Smooth muscle cell of the coronary artery (primary cell): ENCODE measurements around the gene LMF1. TPM values are rescaled to one million over a fixed set of nuclear protein-coding genes. Genes with fewer than 3 reads are reported as not detected.

Experiments used
- total RNA-seq: library from RNA; depleted of rRNA; stranded (reverse); fragments of >200 nt; gene quantifications from 2 replicates; pipeline ENCODE4 v1.2.3, GENCODE V29; 2014; ENCODE audit warnings: low replicate concordance

The LMF1 gene
- total RNA-seq: 10.8 and 15.2 TPM in 2 replicates

GRCh38 chr16:970766-971581, at the start of gene LMF1:
Gene LMF1 (minus strand): TSS chr16:970984. CDS start chr16:970980, 4 bp downstream.

DNA sequence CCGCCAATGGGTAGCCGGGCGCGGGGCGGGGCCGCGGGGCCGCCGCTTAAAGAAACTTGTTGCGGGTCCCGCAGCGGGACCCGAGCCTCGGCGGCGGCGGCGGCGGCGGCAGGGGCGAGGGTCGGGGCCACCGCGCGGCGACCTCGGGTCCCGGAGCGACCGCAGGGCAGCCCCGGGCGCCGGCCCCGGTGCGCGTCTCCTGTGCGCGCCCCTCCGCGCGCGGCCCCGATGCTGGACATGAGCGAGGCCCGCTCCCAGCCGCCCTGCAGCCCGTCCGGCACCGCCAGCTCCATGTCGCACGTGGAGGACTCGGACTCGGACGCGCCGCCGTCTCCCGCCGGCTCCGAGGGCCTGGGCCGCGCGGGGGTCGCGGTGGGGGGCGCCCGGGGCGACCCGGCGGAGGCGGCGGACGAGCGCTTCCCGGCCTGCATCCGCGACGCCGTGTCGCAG, 10.9 kb upstream of the LMF1 start, which contains the start of gene SOX8:
TSS of gene SOX8 (plus strand) at position 76 of the 450 bp plus-strand sequence. CDS start at position 229, 153 bp downstream.

Other genes with a start within 250 kb of the LMF1 start
- 8.0 and 27.7 TPM in 2 replicates for gene ANTKMT, start 249.8 kb downstream of the LMF1 start, total RNA-seq
- 0.82 and 0.98 TPM in 2 replicates for gene CCDC78, start 244.5 kb downstream of the LMF1 start, total RNA-seq
- gene HAGHL, start 243.9 kb downstream of the LMF1 start, total RNA-seq: 11.2 and 15.9 TPM in 2 replicates
- gene CIAO3, start 230.0 kb downstream of the LMF1 start, total RNA-seq: 24.4 and 28.9 TPM in 2 replicates
- not detected in 2 replicates for gene MSLN, start 210.2 kb downstream of the LMF1 start, total RNA-seq
- gene RPUSD1, start 182.6 kb downstream of the LMF1 start, total RNA-seq: 10.1 and 16.2 TPM in 2 replicates
- 2.8 and 5.6 TPM in 2 replicates for gene CHTF18, start 182.4 kb downstream of the LMF1 start, total RNA-seq
- gene GNG13, start 170.2 kb downstream of the LMF1 start, total RNA-seq: not detected in 2 replicates
- 0.45 TPM in 1 of 2 replicates, not detected in the other for gene SOX8, start 10.8 kb upstream of the LMF1 start, total RNA-seq
- not detected in 2 replicates for gene SSTR5, start 101.8 kb upstream of the LMF1 start, total RNA-seq
- gene C1QTNF8, start 125.3 kb upstream of the LMF1 start, total RNA-seq: not detected in 2 replicates
- gene CACNA1H, start 182.1 kb upstream of the LMF1 start, total RNA-seq: 0.45 and 2.2 TPM in 2 replicates